Body of pancreas (tissue), 4 donors: ENCODE measurements around the gene MRPS11. TPM values are rescaled to one million over a fixed set of nuclear protein-coding genes. Genes with fewer than 3 reads are reported as not detected.
A peak's percentile ranks its signal among the peaks of the same experiment; 100 is the strongest.

Source experiments
- ATAC-seq: fragments of 150-250 bp; one replicate; pipeline ENCODE4 v1.9.1; 2016
- DNase-seq, 4 donors: peaks; one replicate each; pipeline ENCODE4 v3.0.0-alpha.2; 2019
- H3K27ac ChIP-seq, 4 donors: fragments of 200-600 bp; sonication (generic); 1 replicate in 3 of 4; 2 replicates in 1 of 4; pipeline versions ENCODE4 v1.5.1 to v1.6.1; 2016 to 2019; ENCODE audit warnings: mild to moderate bottlenecking in 1 of 4, mixed read lengths in 1 of 4, moderate library complexity in 1 of 4
- H3K27me3 ChIP-seq, 2 donors: fragments of 200-600 bp; sonication (generic); one replicate each; pipeline ENCODE4 v1.6.0; 2016; ENCODE audit warnings: mild to moderate bottlenecking in 1 of 2
- H3K36me3 ChIP-seq, 2 donors: fragments of 200-600 bp; sonication (generic); replicated peaks in 1 of 2; 2 replicates each; pipeline ENCODE4 v1.5.1; 2016; ENCODE audit warnings: low read depth in 2 of 2; ENCODE audit not compliant: insufficient read depth in 1 of 2
- H3K4me1 ChIP-seq: fragments of 200-600 bp; sonication (generic); one replicate; pipeline ENCODE4 v1.6.0; 2016
- H3K4me3 ChIP-seq, 2 donors: fragments of 200-600 bp; sonication (generic); 1 replicate in 1 of 2; 2 replicates in 1 of 2; pipeline ENCODE4 v1.5.1; 2016 to 2019
- H3K9me3 ChIP-seq, 3 donors: fragments of 200-600 bp; sonication (generic); 1 replicate in 2 of 3; 2 replicates in 1 of 3; pipeline ENCODE4 v1.5.1; 2016
- POLR2A ChIP-seq, 3 donors: fragments of 450-650 bp; IDR thresholded peaks; one replicate each; pipeline ENCODE4 v1.6.1; 2016; ENCODE audit warnings: antibody characterized with exemption in 3 of 3, mild to moderate bottlenecking in 2 of 3
- WGBS, 2 donors: methylation state at CpG; one replicate each; pipeline ENCODE4 v1.1.5; 2017; 5-methylcytosine and 5-hydroxymethylcytosine counted together
- intact Hi-C: fragments of 100-400 bp; cut with DNase I; formaldehyde crosslinking; loops from one replicate; pipeline ENCODE4 v1.15.1; 2023
- total RNA-seq, 2 donors: library from RNA; depleted of rRNA; stranded (reverse); fragments of >200 nt; gene quantifications; one replicate each; pipeline ENCODE4 v1.1.0, GENCODE V29; 2016
- TF ChIP-seq, protein P1 (sequence below), 7 experiments: fragments of 450-650 bp in 4 of 7; fragments of 200-600 bp in 3 of 7; sonication (generic) in 3 of 7; IDR thresholded peaks; one replicate each; pipeline ENCODE4 v1.5.1; 2016 to 2019; ENCODE audit warnings: antibody characterized with exemption in 7 of 7

MRPS11 gene
- total RNA-seq, 2 donors from 2014 or later = 16.2 to 35.5 TPM

- Histone ChIP-seq H3K27ac (no peak overlapping the region), H3K4me1 (peaks cover 8% of the 10 kb centered on the region), H3K4me3 (no peak overlapping the region), H3K9me3 (no peaks in the 10 kb centered on the region), H3K36me3 (no peaks in the 10 kb centered on the region), H3K27me3 (no peaks in the 10 kb centered on the region)
- no peak for DNase-seq
- intact Hi-C loops = no loop called here
- no peak for ATAC-seq
- 36 to 50% methylated on average over 1 of the region's 1 CpG for WGBS, 2 donors
- no peak for TF ChIP-seq POLR2A (IDR thresholded peaks at IDR 0.05)
- TF ChIP-seq, protein P1, sequence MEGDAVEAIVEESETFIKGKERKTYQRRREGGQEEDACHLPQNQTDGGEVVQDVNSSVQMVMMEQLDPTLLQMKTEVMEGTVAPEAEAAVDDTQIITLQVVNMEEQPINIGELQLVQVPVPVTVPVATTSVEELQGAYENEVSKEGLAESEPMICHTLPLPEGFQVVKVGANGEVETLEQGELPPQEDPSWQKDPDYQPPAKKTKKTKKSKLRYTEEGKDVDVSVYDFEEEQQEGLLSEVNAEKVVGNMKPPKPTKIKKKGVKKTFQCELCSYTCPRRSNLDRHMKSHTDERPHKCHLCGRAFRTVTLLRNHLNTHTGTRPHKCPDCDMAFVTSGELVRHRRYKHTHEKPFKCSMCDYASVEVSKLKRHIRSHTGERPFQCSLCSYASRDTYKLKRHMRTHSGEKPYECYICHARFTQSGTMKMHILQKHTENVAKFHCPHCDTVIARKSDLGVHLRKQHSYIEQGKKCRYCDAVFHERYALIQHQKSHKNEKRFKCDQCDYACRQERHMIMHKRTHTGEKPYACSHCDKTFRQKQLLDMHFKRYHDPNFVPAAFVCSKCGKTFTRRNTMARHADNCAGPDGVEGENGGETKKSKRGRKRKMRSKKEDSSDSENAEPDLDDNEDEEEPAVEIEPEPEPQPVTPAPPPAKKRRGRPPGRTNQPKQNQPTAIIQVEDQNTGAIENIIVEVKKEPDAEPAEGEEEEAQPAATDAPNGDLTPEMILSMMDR (IDR thresholded peaks at IDR 0.05) = no peak
Measured at GRCh38 chr15:88453651-88454050, 13.9 kb upstream of the MRPS11 start.

DNA sequence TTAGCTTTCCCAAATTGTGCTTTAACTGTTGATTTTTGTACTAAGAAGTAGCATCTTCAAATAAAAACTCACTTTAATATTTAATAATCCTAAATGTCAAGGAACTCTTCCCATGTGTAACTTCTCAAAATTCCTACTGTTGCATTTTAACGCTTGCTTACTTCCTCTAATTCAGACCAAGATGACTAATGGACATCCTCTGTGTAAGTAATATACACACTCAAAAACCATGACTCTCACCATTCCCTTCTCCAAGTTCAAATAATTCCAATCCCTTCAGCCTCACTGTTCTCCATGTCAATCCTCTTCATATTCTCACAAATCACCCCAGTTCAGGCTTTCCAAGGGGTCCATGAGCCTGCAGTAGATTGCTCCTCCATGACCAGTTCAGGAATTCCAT lies 13.3 kb upstream of the MRPS11 start:
- DNase-seq (no peak), ATAC-seq (no peak)
- Histone ChIP-seq H3K9me3 (no peaks in the 10 kb centered on the region), H3K4me3 (no peak overlapping the region), H3K4me1 (peaks cover 8% of the 10 kb centered on the region), H3K36me3 (peaks cover 0 to 2% of the 10 kb centered on the region in 2 donors), H3K27ac (no peak overlapping the region), H3K27me3 (no peaks in the 10 kb centered on the region)
- no peak for TF ChIP-seq POLR2A (IDR thresholded peaks at IDR 0.05)
- TF ChIP-seq, protein P1 (IDR thresholded peaks at IDR 0.05) = no peak
- intact Hi-C loops = no loop called here
- 65 to 76% methylated on average over 1 of the region's 1 CpG for WGBS, 2 donors

DNA sequence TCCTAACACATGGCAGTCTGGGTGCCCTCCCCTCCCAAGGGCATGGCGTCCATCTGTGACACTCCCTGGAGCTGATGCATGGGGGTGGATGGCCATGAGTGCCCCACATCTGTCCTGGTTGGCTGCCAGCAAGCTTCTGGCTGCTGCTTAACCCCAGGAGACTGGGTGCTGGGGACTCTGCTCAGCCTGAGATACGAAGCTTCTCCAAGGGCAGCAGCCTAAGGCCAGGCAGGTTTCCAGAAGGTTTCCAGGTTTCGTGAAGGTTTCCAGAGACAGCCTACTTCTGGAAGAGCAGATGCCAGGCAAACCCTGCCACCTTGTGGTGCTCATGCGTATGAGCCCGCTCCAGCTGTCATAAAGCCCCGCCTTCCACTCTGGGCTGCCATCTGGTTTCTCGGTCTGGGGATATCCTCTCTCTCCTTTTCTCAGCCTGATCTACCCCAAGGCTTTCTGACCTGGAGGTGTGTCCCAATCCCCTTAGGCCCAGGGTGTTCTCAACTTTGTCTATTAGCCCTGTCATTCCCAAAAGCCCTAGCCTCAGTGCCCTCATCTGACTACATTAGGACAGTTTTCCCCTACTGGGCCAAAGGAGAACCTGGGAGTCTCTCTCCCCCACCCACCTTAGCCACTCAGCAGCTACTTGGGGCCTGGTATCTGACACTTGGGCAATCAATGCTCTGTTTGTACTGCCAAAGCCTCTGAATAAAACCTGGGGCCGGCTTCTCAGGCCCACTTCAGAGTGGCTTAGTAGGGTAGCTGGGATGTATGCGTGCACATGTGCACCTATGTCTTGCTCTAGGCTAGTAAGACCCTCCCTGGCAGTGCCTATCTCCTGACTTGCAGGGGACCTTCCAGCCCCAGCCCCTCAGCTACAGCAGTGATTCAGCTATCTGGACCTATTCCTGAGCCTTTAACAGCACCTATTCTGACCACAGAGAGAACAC lies 12.4 kb upstream of the MRPS11 start:
- Histone ChIP-seq H3K4me3 (no peak overlapping the region), H3K27me3 (no peaks in the 10 kb centered on the region), H3K27ac (no peak overlapping the region), H3K36me3 (peaks cover 4 to 10% of the 10 kb centered on the region in 2 donors), H3K4me1 (peaks cover 8% of the 10 kb centered on the region), H3K9me3 (no peaks in the 10 kb centered on the region)
- ATAC-seq = peak; percentile 91
- WGBS, 2 donors = 27 to 28% methylated on average over 5 to 9 of the region's 9 CpGs
- no peak for TF ChIP-seq POLR2A (IDR thresholded peaks at IDR 0.05)
- TF ChIP-seq, protein P1 (IDR thresholded peaks at IDR 0.05) = peak; percentile 33 to 75 (median 69)
- intact Hi-C loops = no loop called here
- peak; percentile 67 to 80 (median 76) for DNase-seq

GRCh38 chr15:88456733-88457132 lies 10.8 kb upstream of the MRPS11 start:
- TF ChIP-seq POLR2A (IDR thresholded peaks at IDR 0.05) = no peak
- TF ChIP-seq, protein P1 (IDR thresholded peaks at IDR 0.05) = no peak
- DNase-seq = no peak
- ATAC-seq = no peak
- H3K36me3 ChIP-seq = peaks cover 4 to 13% of the 10 kb centered on the region in 2 donors
- H3K9me3 ChIP-seq = no peaks in the 10 kb centered on the region
- WGBS, 2 donors = 79 to 80% methylated on average over 3 of the region's 3 CpGs
- H3K4me1 ChIP-seq = peaks cover 8% of the 10 kb centered on the region
- intact Hi-C loops = no loop called here
- H3K27ac ChIP-seq = no peak overlapping the region
- no peak overlapping the region for H3K4me3 ChIP-seq
- H3K27me3 ChIP-seq = no peaks in the 10 kb centered on the region
